Suprapubic skin (tissue), 3 donors: ENCODE results near the gene NKX2-3.

Source experiments
- EP300 ChIP-seq: sonication (generic); formaldehyde crosslinking; IDR thresholded peaks from one replicate; pipeline ENCODE4 v1.6.1; 2017; ENCODE audit warnings: antibody characterized with exemption
- POLR2A ChIP-seq, 2 donors: fragments of 450-650 bp; IDR thresholded peaks; one replicate each; pipeline ENCODE4 v1.6.1; 2017; ENCODE audit warnings: antibody characterized with exemption in 2 of 2, mild to moderate bottlenecking in 2 of 2, moderate library complexity in 2 of 2
- TF ChIP-seq, protein P1 (sequence below), 2 donors: fragments of 200-600 bp in 1 of 2; fragments of 450-650 bp in 1 of 2; sonication (generic) in 1 of 2; IDR thresholded peaks; one replicate each; pipeline ENCODE4 v1.5.1; 2016 to 2019; ENCODE audit warnings: antibody characterized with exemption in 2 of 2, mild to moderate bottlenecking in 1 of 2, moderate library complexity in 1 of 2

DNA sequence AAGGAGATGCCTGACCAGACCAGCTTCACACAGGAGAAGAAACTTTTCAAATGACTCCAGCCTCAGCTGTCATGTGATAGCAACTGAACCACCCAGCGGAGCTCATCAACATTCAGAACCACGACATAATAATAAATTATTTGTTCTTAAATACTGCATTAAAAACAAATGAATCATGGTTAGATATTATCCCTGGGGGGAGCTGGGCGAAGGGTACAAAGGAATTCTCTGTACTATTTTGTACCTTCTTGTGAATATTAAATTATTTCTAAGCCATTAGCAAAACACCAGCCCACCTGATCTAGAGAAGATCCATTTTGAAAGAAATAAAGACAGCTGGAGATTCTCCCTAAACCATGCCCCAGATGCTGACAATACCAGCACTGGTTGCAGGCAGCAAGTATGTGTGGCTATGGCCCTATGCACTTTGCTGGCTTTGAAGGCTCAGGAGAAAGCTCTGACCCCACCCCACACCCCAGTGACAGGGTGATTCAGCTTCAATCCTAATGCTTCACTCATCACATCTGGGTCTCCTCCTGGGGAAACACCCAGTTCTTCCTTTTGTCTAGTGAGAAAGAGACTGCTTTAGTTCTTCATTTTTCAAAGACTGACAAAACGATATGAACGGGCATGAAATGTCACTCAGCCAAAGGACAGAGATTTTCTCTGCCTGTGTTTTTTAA, 45.5 kb upstream of the NKX2-3 start:
- no peak for TF ChIP-seq POLR2A (IDR thresholded peaks at IDR 0.05)
- TF ChIP-seq, protein P1, sequence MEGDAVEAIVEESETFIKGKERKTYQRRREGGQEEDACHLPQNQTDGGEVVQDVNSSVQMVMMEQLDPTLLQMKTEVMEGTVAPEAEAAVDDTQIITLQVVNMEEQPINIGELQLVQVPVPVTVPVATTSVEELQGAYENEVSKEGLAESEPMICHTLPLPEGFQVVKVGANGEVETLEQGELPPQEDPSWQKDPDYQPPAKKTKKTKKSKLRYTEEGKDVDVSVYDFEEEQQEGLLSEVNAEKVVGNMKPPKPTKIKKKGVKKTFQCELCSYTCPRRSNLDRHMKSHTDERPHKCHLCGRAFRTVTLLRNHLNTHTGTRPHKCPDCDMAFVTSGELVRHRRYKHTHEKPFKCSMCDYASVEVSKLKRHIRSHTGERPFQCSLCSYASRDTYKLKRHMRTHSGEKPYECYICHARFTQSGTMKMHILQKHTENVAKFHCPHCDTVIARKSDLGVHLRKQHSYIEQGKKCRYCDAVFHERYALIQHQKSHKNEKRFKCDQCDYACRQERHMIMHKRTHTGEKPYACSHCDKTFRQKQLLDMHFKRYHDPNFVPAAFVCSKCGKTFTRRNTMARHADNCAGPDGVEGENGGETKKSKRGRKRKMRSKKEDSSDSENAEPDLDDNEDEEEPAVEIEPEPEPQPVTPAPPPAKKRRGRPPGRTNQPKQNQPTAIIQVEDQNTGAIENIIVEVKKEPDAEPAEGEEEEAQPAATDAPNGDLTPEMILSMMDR (IDR thresholded peaks at IDR 0.05): no peak
- no peak for TF ChIP-seq EP300
